IMR-90 (cell line): ENCODE data around the gene RNF175. TPM values are rescaled to one million over a fixed set of nuclear protein-coding genes. Genes with fewer than 3 reads are reported as not detected.

Experiments used
- ATAC-seq: fragments of 200-7000 bp; cut with Tn5 transposase; 2 replicates; pipeline ENCODE4 v1.9.1; 2020; ENCODE audit warnings: low read depth, mild to moderate bottlenecking, moderate library complexity
- BruUV-seq: library from RNA; stranded (reverse); fragments of 400-500 nt; replicated peaks from 2 replicates; lab custom pipeline; 2021; lab: Mats Ljungman, UMichigan
- CTCF ChIA-PET: fragments of 300-600 bp; formaldehyde crosslinking; extraction: SDS; loops from one replicate; lab custom pipeline; 2021; ENCODE audit warnings: antibody characterized with exemption; lab: Yijun Ruan, JAX
- POLR2A ChIA-PET: fragments of 300-600 bp; sonication (Branson Sonifier 250); formaldehyde crosslinking; loops from one replicate; lab custom pipeline; 2022; ENCODE audit warnings: antibody characterized with exemption; ENCODE audit not compliant: unreplicated experiment; lab: Charles Lee
- DNase-seq: peaks from one replicate; pipeline ENCODE4 v3.0.0; 2013
- H2AFZ ChIP-seq: replicated peaks from 2 replicates; pipeline ENCODE3; 2013; ENCODE audit warnings: low read length, mild to moderate bottlenecking; ENCODE audit not compliant: poor library complexity
- H2AK5ac ChIP-seq: 2 replicates; pipeline ENCODE4 v1.6.1; 2013; ENCODE audit warnings: low read depth, low read length, inconsistent platforms
- H2AK9ac ChIP-seq: replicated peaks from 2 replicates; pipeline ENCODE3; 2013; ENCODE audit warnings: mild to moderate bottlenecking, low read depth, low read length, moderate library complexity; ENCODE audit not compliant: poor library complexity
- H2BK120ac ChIP-seq: 2 replicates; pipeline ENCODE4 v1.6.1; 2013; ENCODE audit warnings: low read depth, low read length, inconsistent platforms
- H2BK15ac ChIP-seq: 3 replicates; pipeline ENCODE4 v1.6.1; 2013; ENCODE audit warnings: low read depth, low read length, inconsistent platforms
- H2BK20ac ChIP-seq: 2 replicates; pipeline ENCODE4 v1.6.1; 2013; ENCODE audit warnings: low read depth, mild to moderate bottlenecking, inconsistent platforms, low read length, moderate library complexity
- H2BK5ac ChIP-seq: 2 replicates; pipeline ENCODE4 v1.6.1; 2013; ENCODE audit warnings: mild to moderate bottlenecking, low read depth, low read length, inconsistent platforms; ENCODE audit not compliant: poor library complexity, severe bottlenecking
- H3K14ac ChIP-seq: replicated peaks from 2 replicates; pipeline ENCODE4 v1.6.1; 2013; ENCODE audit warnings: low read depth, low read length, inconsistent platforms
- H3K18ac ChIP-seq: 2 replicates; pipeline ENCODE4 v1.6.1; 2013; ENCODE audit warnings: low read depth, low read length, control low read depth
- H3K23ac ChIP-seq: 2 replicates; pipeline ENCODE4 v1.6.1; 2013; ENCODE audit warnings: low read depth, low read length, inconsistent platforms
- H3K27ac ChIP-seq: 2 replicates; pipeline ENCODE4 v1.5.1; 2013; ENCODE audit warnings: mild to moderate bottlenecking, control low read depth, low read length; ENCODE audit not compliant: insufficient read depth
- H3K27me3 ChIP-seq: 2 replicates; pipeline ENCODE4 v1.6.1; 2013; ENCODE audit warnings: low read length; ENCODE audit not compliant: control insufficient read depth, insufficient read depth
- H3K36me3 ChIP-seq: 2 replicates; pipeline ENCODE4 v1.6.1; 2013; ENCODE audit warnings: low read length, mixed read lengths; ENCODE audit not compliant: control insufficient read depth, insufficient read depth
- H3K4ac ChIP-seq: 2 replicates; pipeline ENCODE4 v1.6.1; 2013; ENCODE audit warnings: low read depth, low read length, inconsistent platforms
- H3K4me1 ChIP-seq: 2 replicates; pipeline ENCODE4 v1.6.1; 2013; ENCODE audit warnings: low read length, mixed read lengths; ENCODE audit not compliant: control insufficient read depth, insufficient read depth
- H3K4me2 ChIP-seq: 2 replicates; pipeline ENCODE4 v1.6.1; 2013; ENCODE audit warnings: low read depth, mild to moderate bottlenecking, control low read depth, low read length, moderate library complexity
- H3K4me3 ChIP-seq: 2 replicates; pipeline ENCODE4 v1.5.1; 2013; ENCODE audit warnings: low read depth, mild to moderate bottlenecking, control low read depth, low read length, moderate library complexity; ENCODE audit not compliant: insufficient read depth
- H3K56ac ChIP-seq: 2 replicates; pipeline ENCODE4 v1.6.1; 2013; ENCODE audit warnings: low read length, inconsistent platforms; ENCODE audit not compliant: insufficient read depth; ENCODE audit errors: extremely low read depth
- H3K79me1 ChIP-seq, 2 experiments: 2 replicates each; pipeline ENCODE4 v1.6.1; 2013; ENCODE audit warnings: low read length in 2 of 2, inconsistent platforms in 1 of 2, low read depth in 1 of 2
- H3K9ac ChIP-seq: 2 replicates; pipeline ENCODE4 v1.6.1; 2013; ENCODE audit warnings: low read depth, low read length, control low read depth
- H3K9me1 ChIP-seq: 2 replicates; pipeline ENCODE4 v1.6.1; 2013; ENCODE audit warnings: low read length, inconsistent platforms; ENCODE audit not compliant: insufficient read depth
- H3K9me3 ChIP-seq: 2 replicates; pipeline ENCODE4 v1.6.1; 2013; ENCODE audit warnings: low read length; ENCODE audit not compliant: control insufficient read depth, insufficient read depth
- H4K20me1 ChIP-seq: 2 replicates; pipeline ENCODE4 v1.6.1; 2013; ENCODE audit warnings: low read length, inconsistent platforms; ENCODE audit not compliant: insufficient read depth
- H4K5ac ChIP-seq: 2 replicates; pipeline ENCODE4 v1.6.1; 2013; ENCODE audit warnings: mild to moderate bottlenecking, low read depth, low read length, control low read depth
- H4K8ac ChIP-seq, 2 experiments: 2 replicates each; pipeline ENCODE4 v1.6.1; 2013; ENCODE audit warnings: low read depth in 2 of 2, low read length in 2 of 2, control low read depth in 1 of 2, inconsistent platforms in 1 of 2
- H4K91ac ChIP-seq: 2 replicates; pipeline ENCODE4 v1.6.1; 2013; ENCODE audit warnings: low read depth, low read length, inconsistent platforms; ENCODE audit not compliant: insufficient read depth
- CEBPB ChIP-seq: IDR thresholded peaks from 2 replicates; pipeline ENCODE4 v1.6.1; 2012; ENCODE audit warnings: low read depth, low read length, improper control_type of control experiment
- CHD1 ChIP-seq: IDR thresholded peaks from 2 replicates; pipeline ENCODE4 v1.6.1; 2012; ENCODE audit warnings: low read depth, low read length, improper control_type of control experiment
- FOS ChIP-seq: fragments of 150-350 bp; IDR thresholded peaks from 2 replicates; pipeline ENCODE4 v1.6.1; 2016; ENCODE audit warnings: low read depth, low read length
- MAFK ChIP-seq: IDR thresholded peaks from 2 replicates; pipeline ENCODE4 v1.6.1; 2012; ENCODE audit warnings: low read depth, low read length, improper control_type of control experiment
- MXI1 ChIP-seq: IDR thresholded peaks from 2 replicates; pipeline ENCODE4 v1.6.1; 2012; ENCODE audit warnings: low read depth, mild to moderate bottlenecking, low read length, moderate library complexity, borderline replicate concordance
- NFE2L2 ChIP-seq: fragments of 150-350 bp; IDR thresholded peaks from 2 replicates; pipeline ENCODE4 v1.6.1; 2016; ENCODE audit warnings: low read depth, mild to moderate bottlenecking, low read length
- POLR2A ChIP-seq: IDR thresholded peaks from 2 replicates; pipeline ENCODE4 v1.6.1; 2012; ENCODE audit warnings: mild to moderate bottlenecking, low read depth, low read length
- RAD21 ChIP-seq: IDR thresholded peaks from 2 replicates; pipeline ENCODE4 v1.6.1; 2012; ENCODE audit warnings: low read length, improper control_type of control experiment
- RCOR1 ChIP-seq: IDR thresholded peaks from 2 replicates; pipeline ENCODE4 v1.6.1; 2012; ENCODE audit warnings: mild to moderate bottlenecking, low read length, improper control_type of control experiment; ENCODE audit not compliant: insufficient replicate concordance
- RFX5 ChIP-seq: IDR thresholded peaks from 2 replicates; pipeline ENCODE4 v1.8.0; 2012; ENCODE audit warnings: low read depth, mild to moderate bottlenecking, low read length, moderate library complexity
- SMC3 ChIP-seq: fragments of 150-350 bp; IDR thresholded peaks from 2 replicates; pipeline ENCODE4 v1.6.1; 2016; ENCODE audit warnings: low read depth, mild to moderate bottlenecking, antibody characterized with exemption, low read length, moderate library complexity
- WGBS, 2 experiments: methylation state at CpG; one replicate each; pipeline versions ENCODE4 v1.1.5 to v1.1.7; 2013; ENCODE audit warnings: missing lambda C conversion rate in 2 of 2; ENCODE audit not compliant: insufficient read length in 1 of 2; ENCODE audit errors: extremely low coverage in 2 of 2; 5-methylcytosine and 5-hydroxymethylcytosine counted together
- dilution Hi-C: fragments of 300-500 bp; cut with HindIII; formaldehyde crosslinking; loops from one replicate; pipeline ENCODE4 v1.14.3; 2018; ENCODE audit warnings: low sequenced_read_pairs; ENCODE audit not compliant: unreplicated experiment
- in situ Hi-C: fragments of 300-500 bp; cut with MboI; formaldehyde crosslinking; loops from 3 replicates; pipeline ENCODE4 v1.14.3; 2019; ENCODE audit warnings: low sequenced_read_pairs, inconsistent platforms, mixed read lengths
- intact Hi-C: fragments of 100-400 bp; cut with micrococcal nuclease; formaldehyde crosslinking; loops from 2 replicates; pipeline ENCODE4 v1.10.0; 2022
- polyA plus RNA-seq, 3 experiments: library from polyadenylated mRNA; depleted of rRNA; stranded (reverse); fragments of >200 nt; gene quantifications; 2 replicates each; pipeline ENCODE4 v1.2.3, GENCODE V29; 2012; ENCODE audit warnings: low replicate concordance in 1 of 3
- total RNA-seq: library from RNA; depleted of rRNA; stranded (reverse); fragments of >200 nt; gene quantifications from 2 replicates; pipeline ENCODE4 v1.2.3, GENCODE V29; 2012
- TF ChIP-seq, protein P1 (sequence below): conservative IDR thresholded peaks from 2 replicates; pipeline ENCODE4 v1.5.1; 2012; ENCODE audit warnings: mild to moderate bottlenecking, low read depth, low read length, improper control_type of control experiment

The RNF175 gene
- total and polyA plus RNA-seq, 2 of the 4 experiments (the other 2 are of a cell fraction): not detected

GRCh38 chr4:153798901-153799693 is 39.3 kb upstream of the RNF175 start:
- CTCF ChIA-PET: no interaction called here
- Histone ChIP-seq H4K5ac (no peak overlapping the region), H3K36me3 (no peaks in the 10 kb centered on the region), H3K4ac (no peak overlapping the region), H4K8ac (no peak overlapping the region), H3K9me3 (no peaks in the 10 kb centered on the region), H2AK5ac (no peak overlapping the region), H2BK20ac (no peak overlapping the region), H2BK15ac (no peak overlapping the region), H2AK9ac (no peak overlapping the region), H3K79me1 (no peaks in the 10 kb centered on the region), H3K4me1 (no peaks in the 10 kb centered on the region), H2BK120ac (no peak overlapping the region), H3K27ac (no peak overlapping the region), H3K9me1 (no peaks in the 10 kb centered on the region), H4K91ac (no peak overlapping the region), H3K14ac (no peak overlapping the region), H2AFZ (no peak overlapping the region), H2BK5ac (no peak overlapping the region), H4K20me1 (no peaks in the 10 kb centered on the region), H3K18ac (no peak overlapping the region), H3K56ac (no peak overlapping the region), H3K4me2 (no peak overlapping the region), H3K23ac (no peak overlapping the region), H3K9ac (no peak overlapping the region), H3K4me3 (no peak overlapping the region), H3K27me3 (no peaks in the 10 kb centered on the region)
- POLR2A ChIA-PET: no interaction called here
- DNase-seq: no peak
- no CpG with 5 or more reads among the region's 3 CpGs for whole genome bisulfite sequencing, 2 experiments
- ATAC-seq: no peak
- dilution Hi-C loops: no loop called here
- in situ Hi-C loops: no loop called here
- intact Hi-C loops: no loop called here
- no TSS peak for BruUV-seq
- TF ChIP-seq RCOR1 (no peak), MXI1 (no peak), RAD21 (no peak), POLR2A (no peak), MAFK (no peak), FOS (no peak), NFE2L2 (no peak), RFX5 (no peak), CEBPB (no peak), CHD1 (no peak), SMC3 (no peak)
- TF ChIP-seq, protein P1, sequence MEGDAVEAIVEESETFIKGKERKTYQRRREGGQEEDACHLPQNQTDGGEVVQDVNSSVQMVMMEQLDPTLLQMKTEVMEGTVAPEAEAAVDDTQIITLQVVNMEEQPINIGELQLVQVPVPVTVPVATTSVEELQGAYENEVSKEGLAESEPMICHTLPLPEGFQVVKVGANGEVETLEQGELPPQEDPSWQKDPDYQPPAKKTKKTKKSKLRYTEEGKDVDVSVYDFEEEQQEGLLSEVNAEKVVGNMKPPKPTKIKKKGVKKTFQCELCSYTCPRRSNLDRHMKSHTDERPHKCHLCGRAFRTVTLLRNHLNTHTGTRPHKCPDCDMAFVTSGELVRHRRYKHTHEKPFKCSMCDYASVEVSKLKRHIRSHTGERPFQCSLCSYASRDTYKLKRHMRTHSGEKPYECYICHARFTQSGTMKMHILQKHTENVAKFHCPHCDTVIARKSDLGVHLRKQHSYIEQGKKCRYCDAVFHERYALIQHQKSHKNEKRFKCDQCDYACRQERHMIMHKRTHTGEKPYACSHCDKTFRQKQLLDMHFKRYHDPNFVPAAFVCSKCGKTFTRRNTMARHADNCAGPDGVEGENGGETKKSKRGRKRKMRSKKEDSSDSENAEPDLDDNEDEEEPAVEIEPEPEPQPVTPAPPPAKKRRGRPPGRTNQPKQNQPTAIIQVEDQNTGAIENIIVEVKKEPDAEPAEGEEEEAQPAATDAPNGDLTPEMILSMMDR: no peak
